HepG2 (cell line): ENCODE data around the gene ITGA6. TPM values are rescaled to one million over a fixed set of nuclear protein-coding genes. Genes with fewer than 3 reads are reported as not detected.

ENCODE experiments used
- ARNT2 ChIP-seq: sonication (generic); formaldehyde crosslinking; IDR thresholded peaks from 2 replicates; pipeline ENCODE4 v1.8.0; 2022; ENCODE audit warnings: mild to moderate bottlenecking, low read depth, missing genetic modification reagents, moderate library complexity
- DZIP1 ChIP-seq: sonication (generic); formaldehyde crosslinking; IDR thresholded peaks from 2 replicates; pipeline ENCODE4 v1.5.0; 2020; ENCODE audit warnings: mild to moderate bottlenecking, missing genetic modification reagents
- HNF1A ChIP-seq, 2 experiments: sonication (generic) in 1 of 2; formaldehyde crosslinking in 1 of 2; IDR thresholded peaks; 2 replicates each; pipeline versions ENCODE4 v1.4.0 to v1.6.1; 2016 to 2020; ENCODE audit warnings: borderline replicate concordance in 1 of 2, low read depth in 1 of 2, mild to moderate bottlenecking in 1 of 2, missing genetic modification reagents in 1 of 2
- HOXA3 ChIP-seq: sonication (generic); formaldehyde crosslinking; IDR thresholded peaks from 2 replicates; pipeline ENCODE4 v1.5.0; 2020; ENCODE audit warnings: missing genetic modification reagents
- JUNB ChIP-seq: sonication (generic); formaldehyde crosslinking; IDR thresholded peaks from 2 replicates; pipeline ENCODE4 v1.8.0; 2022; ENCODE audit warnings: missing genetic modification reagents, mild to moderate bottlenecking, borderline replicate concordance
- KMT2A ChIP-seq: sonication (generic); formaldehyde crosslinking; IDR thresholded peaks from 2 replicates; pipeline ENCODE4 v1.4.0; 2020; ENCODE audit warnings: missing genetic modification reagents
- MEIS2 ChIP-seq: sonication (generic); formaldehyde crosslinking; IDR thresholded peaks from 2 replicates; pipeline ENCODE4 v1.9.0; 2021; ENCODE audit warnings: mild to moderate bottlenecking, missing genetic modification reagents
- NFYC ChIP-seq: IDR thresholded peaks from 2 replicates; pipeline ENCODE4 v1.6.1; 2016; ENCODE audit warnings: missing genetic modification reagents, missing compliant biosample characterization
- RBM22 ChIP-seq: fragments of 200-400 bp; formaldehyde crosslinking; optimal IDR thresholded peaks from 2 replicates; pipeline ENCODE3; 2017; ENCODE audit warnings: mild to moderate bottlenecking, low read length, moderate library complexity
- SIN3B ChIP-seq: fragments of 150-350 bp; IDR thresholded peaks from 2 replicates; pipeline ENCODE4 v1.6.1; 2014; ENCODE audit warnings: low read length
- SOX5 ChIP-seq: IDR thresholded peaks from 2 replicates; pipeline ENCODE4 v1.6.1; 2016; ENCODE audit warnings: borderline replicate concordance
- TGIF2 ChIP-seq: IDR thresholded peaks from 2 replicates; pipeline ENCODE4 v1.6.1; 2016; ENCODE audit warnings: control low read depth, missing compliant biosample characterization
- ZBTB7B ChIP-seq: sonication (generic); formaldehyde crosslinking; IDR thresholded peaks from 2 replicates; pipeline ENCODE4 v1.4.0; 2020; ENCODE audit warnings: missing genetic modification reagents
- ZFP82 ChIP-seq: sonication (generic); formaldehyde crosslinking; IDR thresholded peaks from 2 replicates; pipeline ENCODE4 v1.5.1; 2020; ENCODE audit warnings: mild to moderate bottlenecking, missing genetic modification reagents, borderline replicate concordance
- ZFX ChIP-seq: sonication (generic); formaldehyde crosslinking; IDR thresholded peaks from 2 replicates; pipeline ENCODE4 v1.4.0; 2020; ENCODE audit warnings: mild to moderate bottlenecking, low read depth, missing genetic modification reagents, moderate library complexity
- ZKSCAN5 ChIP-seq: sonication (generic); formaldehyde crosslinking; IDR thresholded peaks from 2 replicates; pipeline ENCODE4 v1.5.1; 2020; ENCODE audit warnings: mild to moderate bottlenecking, missing genetic modification reagents
- ZMYM2 ChIP-seq: sonication (generic); formaldehyde crosslinking; IDR thresholded peaks from 2 replicates; pipeline ENCODE4 v1.8.0; 2022; ENCODE audit warnings: mild to moderate bottlenecking, missing genetic modification reagents
- ZNF143 ChIP-seq: sonication (generic); formaldehyde crosslinking; IDR thresholded peaks from 2 replicates; pipeline ENCODE4 v1.4.0; 2020; ENCODE audit warnings: missing genetic modification reagents
- ZNF235 ChIP-seq: sonication (generic); formaldehyde crosslinking; IDR thresholded peaks from 2 replicates; pipeline ENCODE4 v1.8.1; 2023; ENCODE audit warnings: mild to moderate bottlenecking, missing genetic modification reagents, borderline replicate concordance
- ZNF549 ChIP-seq: sonication (generic); formaldehyde crosslinking; IDR thresholded peaks from 2 replicates; pipeline ENCODE4 v1.5.0; 2020; ENCODE audit warnings: missing genetic modification reagents
- ZNF569 ChIP-seq: sonication (generic); formaldehyde crosslinking; IDR thresholded peaks from 2 replicates; pipeline ENCODE4 v1.5.0; 2020; ENCODE audit warnings: mild to moderate bottlenecking, missing genetic modification reagents, moderate library complexity, borderline replicate concordance
- ZNF589 ChIP-seq: sonication (generic); formaldehyde crosslinking; conservative IDR thresholded peaks from 2 replicates; pipeline ENCODE4 v1.8.0; 2022; ENCODE audit warnings: mild to moderate bottlenecking, moderate library complexity, missing genetic modification reagents
- ZNF775 ChIP-seq: sonication (generic); formaldehyde crosslinking; IDR thresholded peaks from 2 replicates; pipeline ENCODE4 v1.4.0; 2020; ENCODE audit warnings: missing genetic modification reagents, mild to moderate bottlenecking, moderate library complexity, borderline replicate concordance
- ZSCAN12 ChIP-seq: sonication (generic); formaldehyde crosslinking; IDR thresholded peaks from 2 replicates; pipeline ENCODE4 v1.9.0; 2021; ENCODE audit warnings: mild to moderate bottlenecking, missing genetic modification reagents
- polyA plus RNA-seq, 8 experiments: library from polyadenylated mRNA; depleted of rRNA in 3 of 8; stranded (reverse) in 7 of 8; unstranded in 1 of 8; fragments of >200 nt; fragmentation: Illumina TruSeq in 4 of 8; extraction: Trizol in 4 of 8; gene quantifications; 2 replicates each; pipeline versions ENCODE4 v1.2.1 to v1.2.3, GENCODE V29; 2011 to 2016; ENCODE audit warnings: low read depth in 4 of 8, missing spikeins in 1 of 8, mixed read lengths in 1 of 8; ENCODE audit not compliant: insufficient read depth in 1 of 8
- total RNA-seq, 5 experiments: library from RNA; depleted of rRNA; stranded (reverse); fragments of >200 nt; fragmentation: Illumina TruSeq; extraction: Trizol; gene quantifications; 2 replicates each; pipeline ENCODE4 v1.2.3, GENCODE V29; 2016; ENCODE audit warnings: low read depth in 1 of 5

Gene ITGA6
- total and polyA plus RNA-seq, 2 of the 13 experiments (the other 11 are each of a cell fraction or from before 2014, with no cell fraction given) = 24.0 to 92.5 TPM

GRCh38 chr2:172427990-172428831 is 825 bp downstream of the ITGA6 start (continued):
- TF ChIP-seq ZNF143 (CRISPR knock-in tag) = no peak
- no peak for TF ChIP-seq ZNF589 (CRISPR knock-in tag)
- TF ChIP-seq SIN3B = no peak
- 0 out of 2 replicates have a peak, but pooled peaks have one; percentile 12 for TF ChIP-seq MEIS2
- no peak for TF ChIP-seq ZFP82 (CRISPR knock-in tag)
- TF ChIP-seq ZMYM2 (CRISPR knock-in tag) = no peak
- no peak for TF ChIP-seq JUNB (CRISPR knock-in tag)
- no peak for TF ChIP-seq DZIP1
- TF ChIP-seq HNF1A (IDR thresholded peaks at IDR 0.05; ENCODE audit: low read depth) = no peak
- TF ChIP-seq HNF1A (CRISPR knock-in tag; IDR thresholded peaks at IDR 0.05; ENCODE audit: borderline replicate concordance) = 0 out of 2 replicates have a peak, but pooled peaks have one; percentile 25
- TF ChIP-seq HOXA3 (CRISPR knock-in tag) = peak; percentile 34; the same call in 1 of the 2 replicates
- peak; percentile 76 for TF ChIP-seq ZFX (CRISPR knock-in tag)
- TF ChIP-seq ZSCAN12 (CRISPR knock-in tag) = no peak
- TF ChIP-seq ARNT2 = no peak; the same call in 1 of the 2 replicates
- TF ChIP-seq ZNF775 (CRISPR knock-in tag) = no peak
- no peak; the same call in 1 of the 2 replicates for TF ChIP-seq ZKSCAN5 (CRISPR knock-in tag)
- no peak for TF ChIP-seq RBM22
- TF ChIP-seq ZNF569 (CRISPR knock-in tag) = no peak
- TF ChIP-seq SOX5 (CRISPR knock-in tag) = no peak
- TF ChIP-seq ZNF235 = no peak; the same call in 1 of the 2 replicates
- TF ChIP-seq NFYC (CRISPR knock-in tag) = no peak
- no peak for TF ChIP-seq KMT2A (CRISPR knock-in tag)
- TF ChIP-seq TGIF2 (CRISPR knock-in tag) = 0 out of 2 replicates have a peak, but pooled peaks have one; percentile 6
- TF ChIP-seq ZBTB7B = no peak
- TF ChIP-seq ZNF549 (CRISPR knock-in tag) = no peak
